GM18870 (cell line): ENCODE data around the gene ALDH1L1.

Source experiments
- ATAC-seq: cut with Tn5 transposase; IDR thresholded peaks from one replicate; pipeline ENCODE4 v1.9.1; 2021; ENCODE audit warnings: moderate library complexity; ENCODE audit not compliant: unreplicated experiment

ALDH1L1 gene

GRCh38 chr3:126155819-126156218 lies 24.6 kb downstream of the ALDH1L1 start:
- no peak for ATAC-seq

GRCh38 chr3:126155280-126155640 lies 25.1 kb downstream of the ALDH1L1 start:
- no peak for ATAC-seq

- ATAC-seq: no peak
Measured at GRCh38 chr3:126154391-126155279, 25.8 kb downstream of the ALDH1L1 start.

GRCh38 chr3:126153695-126154360 lies 26.6 kb downstream of the ALDH1L1 start:
- ATAC-seq: no peak

GRCh38 chr3:126152901-126153694 lies 27.3 kb downstream of the ALDH1L1 start:
- ATAC-seq: no peak

- no peak for ATAC-seq
Measured at GRCh38 chr3:126152458-126152857, 27.9 kb downstream of the ALDH1L1 start.

- ATAC-seq: no peak
Measured at GRCh38 chr3:126151562-126152302, 28.7 kb downstream of the ALDH1L1 start.

- ATAC-seq: no peak
Measured at GRCh38 chr3:126149960-126150515, 30.3 kb downstream of the ALDH1L1 start.

- ATAC-seq: no peak
Measured at GRCh38 chr3:126149256-126149902, 31.0 kb downstream of the ALDH1L1 start.

- no peak for ATAC-seq
Measured at GRCh38 chr3:126147932-126148683, 32.3 kb downstream of the ALDH1L1 start.

- ATAC-seq: no peak
Measured at GRCh38 chr3:126147147-126147931, 33.0 kb downstream of the ALDH1L1 start.

GRCh38 chr3:126146525-126147146 lies 33.8 kb downstream of the ALDH1L1 start:
- ATAC-seq: no peak

GRCh38 chr3:126146034-126146433 lies 34.4 kb downstream of the ALDH1L1 start:
- no peak for ATAC-seq

- ATAC-seq: no peak
Measured at GRCh38 chr3:126142652-126143051, 37.7 kb downstream of the ALDH1L1 start.

- no peak for ATAC-seq
Measured at GRCh38 chr3:126137490-126138130, 42.8 kb downstream of the ALDH1L1 start.

- no peak for ATAC-seq
Measured at GRCh38 chr3:126136428-126137220, 43.8 kb downstream of the ALDH1L1 start.
